H9 (cell line): ENCODE results near the gene UGT3A1. TPM values are rescaled to one million over a fixed set of nuclear protein-coding genes. Genes with fewer than 3 reads are reported as not detected.
A peak's percentile ranks its signal among the peaks of the same experiment; 100 is the strongest.
"Not testable (repeated sequence)": the region's sequence is repeated elsewhere in the genome, so short reads cannot be mapped to it uniquely, and the experiment has no call there.

Experiments used
- DNase-seq: peaks from one replicate; pipeline ENCODE4 v3.0.0-alpha.2; 2017
- H2AFZ ChIP-seq: one replicate; pipeline ENCODE4 v1.6.1; 2013; ENCODE audit warnings: mild to moderate bottlenecking, low read length, control low read depth, moderate library complexity
- H2AK5ac ChIP-seq: 2 replicates; pipeline ENCODE4 v1.6.1; 2013; ENCODE audit warnings: low read length, control low read depth, mixed read lengths; ENCODE audit not compliant: insufficient read length
- H2BK120ac ChIP-seq: one replicate; pipeline ENCODE4 v1.6.1; 2013; ENCODE audit warnings: low read depth, mild to moderate bottlenecking, low read length, control low read depth, inconsistent platforms; ENCODE audit not compliant: poor library complexity, severe bottlenecking
- H2BK12ac ChIP-seq: 2 replicates; pipeline ENCODE4 v1.6.1; 2013; ENCODE audit warnings: low read length, control low read depth, mixed read lengths, low read depth; ENCODE audit not compliant: insufficient read length
- H2BK15ac ChIP-seq: 2 replicates; pipeline ENCODE4 v1.6.1; 2013; ENCODE audit warnings: low read depth, low read length, control low read depth
- H2BK20ac ChIP-seq: one replicate; pipeline ENCODE4 v1.6.1; 2013; ENCODE audit warnings: low read depth, mild to moderate bottlenecking, low read length, control low read depth, inconsistent platforms; ENCODE audit not compliant: poor library complexity, severe bottlenecking
- H2BK5ac ChIP-seq: 2 replicates; pipeline ENCODE4 v1.6.1; 2013; ENCODE audit warnings: low read length, control low read depth, mixed read lengths; ENCODE audit not compliant: insufficient read length
- H3K14ac ChIP-seq: 2 replicates; pipeline ENCODE4 v1.6.1; 2013; ENCODE audit warnings: low read length, control low read depth; ENCODE audit not compliant: insufficient read depth
- H3K18ac ChIP-seq: 2 replicates; pipeline ENCODE4 v1.6.1; 2013; ENCODE audit warnings: low read depth, mild to moderate bottlenecking, mixed read lengths, low read length, control low read depth; ENCODE audit not compliant: insufficient read length
- H3K23ac ChIP-seq: 2 replicates; pipeline ENCODE4 v1.6.1; 2013; ENCODE audit warnings: low read length, control low read depth, mixed read lengths, low read depth; ENCODE audit not compliant: insufficient read length
- H3K23me2 ChIP-seq: 2 replicates; pipeline ENCODE4 v1.6.1; 2013; ENCODE audit warnings: low read depth, mild to moderate bottlenecking, mixed read lengths, low read length, control low read depth; ENCODE audit not compliant: insufficient read length, poor library complexity, severe bottlenecking
- H3K27ac ChIP-seq: 2 replicates; pipeline ENCODE4 v1.5.1; 2013; ENCODE audit warnings: low read length, control low read depth, mixed read lengths, low read depth; ENCODE audit not compliant: insufficient read length
- H3K27me3 ChIP-seq: 2 replicates; pipeline ENCODE4 v1.6.1; 2013; ENCODE audit warnings: low read length, control low read depth, inconsistent platforms; ENCODE audit not compliant: insufficient read depth
- H3K4ac ChIP-seq: 2 replicates; pipeline ENCODE4 v1.6.1; 2013; ENCODE audit warnings: low read depth, mild to moderate bottlenecking, control low read depth, inconsistent platforms, low read length, moderate library complexity
- H3K4me1 ChIP-seq: 2 replicates; pipeline ENCODE4 v1.6.1; 2013; ENCODE audit warnings: low read length, control low read depth, inconsistent platforms; ENCODE audit not compliant: insufficient read depth
- H3K4me2 ChIP-seq: 2 replicates; pipeline ENCODE4 v1.6.1; 2013; ENCODE audit warnings: low read length, control low read depth, mixed read lengths; ENCODE audit not compliant: insufficient read length, insufficient read depth
- H3K56ac ChIP-seq: 2 replicates; pipeline ENCODE4 v1.6.1; 2013; ENCODE audit warnings: low read depth, mild to moderate bottlenecking, mixed read lengths, low read length, control low read depth; ENCODE audit not compliant: insufficient read length
- H3K79me1 ChIP-seq: 2 replicates; pipeline ENCODE4 v1.6.1; 2013; ENCODE audit warnings: low read depth, mild to moderate bottlenecking, moderate library complexity, low read length, control low read depth, inconsistent platforms; ENCODE audit not compliant: insufficient read depth, poor library complexity, severe bottlenecking
- H3K79me2 ChIP-seq: 2 replicates; pipeline ENCODE4 v1.6.1; 2013; ENCODE audit warnings: low read length, control low read depth, inconsistent platforms; ENCODE audit not compliant: insufficient read depth
- H3K9ac ChIP-seq: 2 replicates; pipeline ENCODE4 v1.6.1; 2013; ENCODE audit warnings: low read length, control low read depth, mixed read lengths; ENCODE audit not compliant: insufficient read length; ENCODE audit errors: extremely low read depth
- H3K9me3 ChIP-seq: one replicate; pipeline ENCODE4 v1.6.1; 2013; ENCODE audit warnings: low read depth, low read length, inconsistent platforms; ENCODE audit not compliant: control insufficient read depth
- H3T11ph ChIP-seq: one replicate; pipeline ENCODE4 v1.6.1; 2013; ENCODE audit warnings: mild to moderate bottlenecking, low read length, control low read depth, inconsistent platforms
- H4K20me1 ChIP-seq: one replicate; pipeline ENCODE4 v1.6.1; 2013; ENCODE audit not compliant: control insufficient read depth, insufficient read length, insufficient read depth
- H4K5ac ChIP-seq: 2 replicates; pipeline ENCODE4 v1.6.1; 2013; ENCODE audit warnings: low read depth, mild to moderate bottlenecking, mixed read lengths, low read length, control low read depth; ENCODE audit not compliant: insufficient read length
- H4K8ac ChIP-seq: replicated peaks from 2 replicates; pipeline ENCODE4 v1.6.1; 2013; ENCODE audit warnings: low read length, control low read depth, mixed read lengths, low read depth; ENCODE audit not compliant: insufficient read length
- H4K91ac ChIP-seq: 2 replicates; pipeline ENCODE4 v1.6.1; 2013; ENCODE audit warnings: low read depth, mild to moderate bottlenecking, moderate library complexity, mixed read lengths, low read length, control low read depth; ENCODE audit not compliant: insufficient read length
- H3K27ac Mint-ChIP-seq, 3 experiments: 2 replicates in 2 of 3; 3 replicates in 1 of 3; pipeline ENCODE4 v1.8.0; 2020 to 2021; ENCODE audit warnings: mixed read lengths in 3 of 3, mild to moderate bottlenecking in 1 of 3, moderate library complexity in 1 of 3
- H3K27me3 Mint-ChIP-seq: 2 replicates; pipeline ENCODE4 v1.8.0; 2021; ENCODE audit warnings: low read depth, mild to moderate bottlenecking, moderate library complexity, mixed read lengths
- H3K36me3 Mint-ChIP-seq, 3 experiments: 2 replicates in 2 of 3; 3 replicates in 1 of 3; pipeline ENCODE4 v1.8.0; 2020 to 2021; ENCODE audit warnings: low read depth in 3 of 3, mixed read lengths in 3 of 3; ENCODE audit not compliant: insufficient read depth in 1 of 3
- H3K4me1 Mint-ChIP-seq, 2 experiments: 2 replicates each; pipeline ENCODE4 v1.8.0; 2020; ENCODE audit warnings: mixed read lengths in 2 of 2
- H3K4me3 Mint-ChIP-seq, 2 experiments: 2 replicates in 1 of 2; 3 replicates in 1 of 2; pipeline ENCODE4 v1.8.0; 2020 to 2021; ENCODE audit warnings: mild to moderate bottlenecking in 2 of 2, mixed read lengths in 2 of 2, moderate library complexity in 1 of 2
- H3K9me3 Mint-ChIP-seq, 2 experiments: 2 replicates in 1 of 2; 3 replicates in 1 of 2; pipeline ENCODE4 v1.8.0; 2020; ENCODE audit warnings: mild to moderate bottlenecking in 2 of 2, mixed read lengths in 2 of 2, moderate library complexity in 1 of 2
- CTCF ChIP-seq: fragments of 200-600 bp; sonication (generic); conservative IDR thresholded peaks from 3 replicates; pipeline ENCODE4 v1.8.0; 2021; ENCODE audit warnings: antibody characterized with exemption, mild to moderate bottlenecking
- WGBS: extraction: QIAGEN DNeasy Blood & Tissue Kit; methylation state at CpG from one replicate; pipeline ENCODE4 v1.1.7; 2013; ENCODE audit warnings: missing lambda C conversion rate, low lambda C conversion rate, mixed read lengths; ENCODE audit not compliant: insufficient read length; ENCODE audit errors: extremely low coverage; 5-methylcytosine and 5-hydroxymethylcytosine counted together
- total RNA-seq: library from RNA; stranded (reverse); gene quantifications from 2 replicates; pipeline ENCODE4 v1.2.1, GENCODE V29; 2021

The UGT3A1 gene
- total RNA-seq, 1 experiment from 2014 or later, result 1.8 TPM

DNA sequence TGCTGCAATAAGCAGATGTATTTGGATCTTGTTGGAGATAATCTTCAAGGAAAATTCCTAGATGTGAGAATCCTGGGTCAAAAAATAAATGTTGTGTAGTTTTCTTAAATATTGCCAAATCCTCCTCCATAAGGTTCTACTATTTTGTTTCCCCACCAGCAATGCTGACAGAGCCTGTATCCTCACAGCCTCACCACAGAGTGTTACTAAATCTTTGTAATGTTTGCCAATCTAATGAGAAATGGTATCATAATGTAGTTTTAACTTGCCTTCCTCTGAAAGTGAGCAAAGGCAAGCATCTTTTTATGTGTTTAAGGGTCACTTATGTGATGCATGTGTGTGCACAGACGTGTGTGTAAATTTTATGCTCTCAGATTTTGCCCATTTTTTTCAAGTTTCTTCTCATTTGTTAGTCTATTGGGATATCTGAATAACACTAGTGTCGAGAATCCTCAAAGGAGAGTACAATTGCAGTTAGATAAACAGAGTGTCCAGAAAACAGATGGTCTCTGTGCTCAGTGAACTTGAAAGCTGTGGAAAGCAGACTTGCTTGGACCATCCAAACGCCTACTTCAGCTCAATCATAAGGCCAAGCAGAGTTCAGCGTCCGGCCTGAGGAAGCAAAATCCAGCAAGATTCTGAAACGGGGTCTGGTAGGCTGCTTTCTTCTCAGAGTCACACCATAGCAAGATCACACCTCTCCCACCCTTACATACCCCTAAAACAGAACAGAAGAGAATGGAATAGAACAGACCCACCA, 35.7 kb upstream of the UGT3A1 start:
- no peak overlapping the region for H3T11ph ChIP-seq
- H3K79me1 ChIP-seq, result no peaks in the 10 kb centered on the region
- no peak overlapping the region for H3K23ac ChIP-seq
- H3K27me3 Mint-ChIP-seq, result peaks cover 2% of the 10 kb centered on the region
- H2AK5ac ChIP-seq, result no peak overlapping the region
- peaks cover 16 to 31% of the 10 kb centered on the region in 2 experiments; a peak in 4 of 5 replicates for H3K9me3 Mint-ChIP-seq
- H3K9ac ChIP-seq, result no peak overlapping the region
- 0 out of 7 replicates have a peak overlapping the region, but pooled peaks of 1 of the 3 experiments have one; percentile 25 for H3K27ac Mint-ChIP-seq
- no peak overlapping the region for H4K8ac ChIP-seq
- no peak overlapping the region for H3K4ac ChIP-seq
- H3K36me3 Mint-ChIP-seq, result peaks cover 0 to 6% (median 0%) of the 10 kb centered on the region in 3 experiments; a peak in 4 of 7 replicates
- H3K9me3 ChIP-seq, result no peaks in the 10 kb centered on the region
- no peak overlapping the region for H4K5ac ChIP-seq
- no peaks in the 10 kb centered on the region for H4K20me1 ChIP-seq
- H2BK5ac ChIP-seq, result no peak overlapping the region
- DNase-seq, result no peak
- H3K4me3 Mint-ChIP-seq, result no peak overlapping the region
- no peak overlapping the region for H2BK20ac ChIP-seq
- H2BK15ac ChIP-seq, result no peak overlapping the region
- no peak for TF ChIP-seq CTCF
- H3K4me1 ChIP-seq, result no peaks in the 10 kb centered on the region
- H4K91ac ChIP-seq, result no peak overlapping the region
- H3K4me1 Mint-ChIP-seq, result peaks cover 2 to 5% of the 10 kb centered on the region in 2 experiments; a peak in 2 of 4 replicates
- no peaks in the 10 kb centered on the region for H3K79me2 ChIP-seq
- no peak overlapping the region for H3K27ac ChIP-seq
- no peak overlapping the region for H2AFZ ChIP-seq
- no peak overlapping the region for H2BK120ac ChIP-seq
- no peak overlapping the region for H3K4me2 ChIP-seq
- H3K23me2 ChIP-seq, result no peaks in the 10 kb centered on the region
- WGBS, result no CpG with 5 or more reads among the region's 6 CpGs
- no peak overlapping the region for H3K14ac ChIP-seq
- H3K27me3 ChIP-seq, result no peaks in the 10 kb centered on the region
- H3K18ac ChIP-seq, result no peak overlapping the region
- H3K56ac ChIP-seq, result no peak overlapping the region
- H2BK12ac ChIP-seq, result no peak overlapping the region

DNA sequence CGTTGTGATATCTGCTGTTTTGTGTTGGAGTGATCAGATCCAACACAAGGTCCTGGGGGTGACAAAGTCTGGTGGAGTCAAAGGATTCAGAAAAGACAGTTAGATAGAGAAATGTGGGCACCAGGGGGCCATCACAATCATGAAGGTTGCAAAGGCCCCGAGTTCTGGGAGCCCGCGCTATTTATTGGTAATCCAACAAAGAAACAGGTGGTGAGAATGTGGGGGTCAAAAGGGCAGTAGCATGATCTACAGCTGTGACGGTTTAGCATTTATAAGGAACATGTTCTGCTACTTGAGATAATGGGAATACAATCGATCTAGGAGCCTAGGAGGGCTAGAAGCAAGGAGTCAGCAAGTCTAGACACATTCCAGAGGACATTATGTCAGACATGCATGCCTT, 31.1 kb upstream of the UGT3A1 start:
- not testable (repeated sequence) for H3K4me1 ChIP-seq, H3K27ac ChIP-seq, H3K9me3 ChIP-seq, H3K9ac ChIP-seq, H2BK120ac ChIP-seq, H3K27ac Mint-ChIP-seq, H2BK12ac ChIP-seq, H3K4me1 Mint-ChIP-seq, H2BK20ac ChIP-seq, H4K91ac ChIP-seq, H3K23me2 ChIP-seq, H4K20me1 ChIP-seq, H3K79me1 ChIP-seq, H2BK5ac ChIP-seq, H3K79me2 ChIP-seq, H3K27me3 ChIP-seq, H3T11ph ChIP-seq, H3K4ac ChIP-seq, H3K14ac ChIP-seq, H2AFZ ChIP-seq, H2BK15ac ChIP-seq, H3K4me3 Mint-ChIP-seq, H3K56ac ChIP-seq, H2AK5ac ChIP-seq, H4K5ac ChIP-seq, H3K4me2 ChIP-seq, H3K27me3 Mint-ChIP-seq, H3K23ac ChIP-seq, H3K18ac ChIP-seq, H4K8ac ChIP-seq, DNase-seq
- peaks cover 37 to 50% of the 10 kb centered on the region in 2 experiments for H3K9me3 Mint-ChIP-seq
- H3K36me3 Mint-ChIP-seq, result peaks cover 0 to 11% (median 0%) of the 10 kb centered on the region in 3 experiments; a peak in 2 of 7 replicates
- no CpG with 5 or more reads among the region's 6 CpGs for WGBS
